Posterior cingulate gyrus (tissue), 11 donors: ENCODE results near the gene DCST2.
A peak's percentile ranks its signal among the peaks of the same experiment; 100 is the strongest.

Experiments
- DNase-seq, 10 donors: peaks; one replicate each; pipeline versions ENCODE4 v3.0.0 to v3.0.0-alpha.2; 2020 to 2021; ENCODE audit warnings: mixed read lengths in 3 of 10
- intact Hi-C: fragments of 100-400 bp; cut with DNase I; formaldehyde crosslinking; loops from one replicate; pipeline ENCODE4 v1.15.1; 2023

DCST2 gene

GRCh38 chr1:155051777-155052398 lies 18.3 kb upstream of the DCST2 start:
- DNase-seq, result peak in 5 of 10 donors; percentile 35 to 44 (median 40)
- intact Hi-C loops, result loop anchor here (2.0 kb wide), 1 partner anchor 33 kb away; no protein-coding TSS in a partner anchor

GRCh38 chr1:155051342-155051776 lies 17.8 kb upstream of the DCST2 start:
- no peak for DNase-seq
- intact Hi-C loops, result loop anchor here (2.0 kb wide), 1 partner anchor 33 kb away; no protein-coding TSS in a partner anchor

- peak; percentile 60 to 96 (median 81) for DNase-seq
Observed at GRCh38 chr1:155050560-155051341, 17.2 kb upstream of the DCST2 start, which contains the start of gene ADAM15. TSS of gene ADAM15 (plus strand) at chr1:155051316. CDS start at chr1:155051387, 71 bp downstream.

GRCh38 chr1:155049651-155050559 lies 16.3 kb upstream of the DCST2 start:
- intact Hi-C loops, result loop anchor here (2.0 kb wide), 1 partner anchor 35 kb away; no protein-coding TSS in a partner anchor

More at GRCh38 chr1:155050560-155051341, 17.2 kb upstream of the DCST2 start, which contains the start of gene ADAM15:
- intact Hi-C loops, result loop anchor here (2.0 kb wide), 1 partner anchor 34 kb away; no protein-coding TSS in a partner anchor

GRCh38 chr1:155048449-155049334 lies 15.1 kb upstream of the DCST2 start:
- DNase-seq, result no peak
- intact Hi-C loops, result no loop called here

More at GRCh38 chr1:155049651-155050559, 16.3 kb upstream of the DCST2 start:
- DNase-seq, result no peak

- DNase-seq, result peak in 8 of 10 donors; percentile 55 to 96 (median 70)
- intact Hi-C loops, result loop anchor here (5.0 kb wide), 1 partner anchor 38 kb away; no protein-coding TSS in a partner anchor
Observed at GRCh38 chr1:155044812-155045657, 11.5 kb upstream of the DCST2 start.

GRCh38 chr1:155044365-155044764 lies 10.8 kb upstream of the DCST2 start:
- DNase-seq, result no peak

GRCh38 chr1:155043793-155044192 lies 10.2 kb upstream of the DCST2 start:
- intact Hi-C loops, result loop anchor here (5.0 kb wide), 1 partner anchor 36 kb away; no protein-coding TSS in a partner anchor
- DNase-seq, result no peak

More at GRCh38 chr1:155044365-155044764, 10.8 kb upstream of the DCST2 start:
- intact Hi-C loops, result loop anchor here (5.0 kb wide), 1 partner anchor 37 kb away; no protein-coding TSS in a partner anchor

GRCh38 chr1:155043301-155043702 lies 9.7 kb upstream of the DCST2 start:
- peak in 1 of 10 donors; percentile 72 for DNase-seq
- intact Hi-C loops, result loop anchor here (5.0 kb wide), 1 partner anchor 36 kb away; no protein-coding TSS in a partner anchor

- intact Hi-C loops, result loop anchor here (5.0 kb wide), 1 partner anchor 35 kb away; no protein-coding TSS in a partner anchor
- DNase-seq, result no peak
Observed at GRCh38 chr1:155042789-155043188, 9.2 kb upstream of the DCST2 start.

GRCh38 chr1:155040358-155041093 lies 6.9 kb upstream of the DCST2 start:
- intact Hi-C loops, result loop anchor here (5.0 kb wide), 1 partner anchor 33 kb away; no protein-coding TSS in a partner anchor
- DNase-seq, result no peak

GRCh38 chr1:155039308-155039669 lies 5.7 kb upstream of the DCST2 start:
- intact Hi-C loops, result no loop called here
- no peak for DNase-seq

GRCh38 chr1:155038602-155039307 lies 5.2 kb upstream of the DCST2 start:
- no peak for DNase-seq
- intact Hi-C loops, result no loop called here

- DNase-seq, result no peak
- intact Hi-C loops, result no loop called here
Observed at GRCh38 chr1:155037851-155038441, 4.4 kb upstream of the DCST2 start.

- intact Hi-C loops, result no loop called here
- DNase-seq, result no peak
Observed at GRCh38 chr1:155037043-155037442, 3.5 kb upstream of the DCST2 start.

GRCh38 chr1:155035936-155036335 lies 2.4 kb upstream of the DCST2 start:
- DNase-seq, result no peak
- intact Hi-C loops, result no loop called here
